Erythroblast (primary cell): Measurements from ENCODE around the gene MIA2.

Experiments used
- GATA1 ChIP-seq: IDR thresholded peaks from 2 replicates; pipeline ENCODE4 v1.6.1; 2011; ENCODE audit warnings: low read depth, mild to moderate bottlenecking, control low read depth, low read length, moderate library complexity
- POLR2A ChIP-seq: IDR thresholded peaks from 2 replicates; pipeline ENCODE4 v1.6.1; 2011; ENCODE audit warnings: mild to moderate bottlenecking, low read length

DNA sequence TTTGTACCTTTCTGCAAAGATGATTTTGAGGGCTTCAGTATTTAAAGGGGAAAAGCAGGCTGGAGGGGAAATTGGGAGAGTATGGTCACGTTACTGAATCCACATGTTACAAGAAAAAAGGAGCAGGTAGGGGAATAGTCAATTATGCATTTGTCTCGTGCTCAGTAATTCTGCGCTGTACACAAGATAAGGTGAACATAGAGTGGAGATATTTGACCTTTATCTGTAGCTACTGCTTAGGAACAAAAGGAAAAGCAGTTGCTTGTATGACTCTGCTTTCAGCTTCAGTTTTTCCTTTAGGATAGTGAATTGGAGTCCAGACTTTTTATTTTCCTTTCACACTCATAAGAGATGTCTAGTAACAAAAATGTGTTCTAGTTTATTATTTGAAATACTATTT is 148.7 kb downstream of the MIA2 start:
- TF ChIP-seq POLR2A (no peak), GATA1 (no peak)
